GM21528 (cell line): Measurements from ENCODE around the gene FERMT3.
A peak's percentile ranks its signal among the peaks of the same experiment; 100 is the strongest.

Source experiments
- ATAC-seq: cut with Tn5 transposase; IDR thresholded peaks from one replicate; pipeline ENCODE4 v1.9.1; 2021; ENCODE audit warnings: mild to moderate bottlenecking, moderate library complexity; ENCODE audit not compliant: unreplicated experiment, low FRiP score

FERMT3 gene

GRCh38 chr11:64262271-64263002, 55.9 kb downstream of the FERMT3 start:
- no peak for ATAC-seq

- ATAC-seq: no peak
Measured at GRCh38 chr11:64263021-64263946, 56.8 kb downstream of the FERMT3 start.

GRCh38 chr11:64263947-64264317, 57.4 kb downstream of the FERMT3 start:
- no peak for ATAC-seq

- no peak for ATAC-seq
Measured at GRCh38 chr11:64264371-64264852, 57.9 kb downstream of the FERMT3 start.

- ATAC-seq: no peak
Measured at GRCh38 chr11:64265176-64266160, 58.9 kb downstream of the FERMT3 start.

- no peak for ATAC-seq
Measured at GRCh38 chr11:64266339-64266738, 59.8 kb downstream of the FERMT3 start.

- no peak for ATAC-seq
Measured at GRCh38 chr11:64267207-64267945, 60.9 kb downstream of the FERMT3 start.

GRCh38 chr11:64268025-64268892, 61.7 kb downstream of the FERMT3 start:
- no peak for ATAC-seq

GRCh38 chr11:64268893-64269539, 62.5 kb downstream of the FERMT3 start:
- ATAC-seq: peak; percentile 13

- ATAC-seq: peak; percentile 61
Measured at GRCh38 chr11:64269540-64270220, 63.2 kb downstream of the FERMT3 start.
